HG02623 (cell line): ENCODE results near the gene DTNB.
"Not testable (repeated sequence)": the region's sequence is repeated elsewhere in the genome, so short reads cannot be mapped to it uniquely, and the experiment has no call there.

ENCODE experiments used
- ATAC-seq: cut with Tn5 transposase; IDR thresholded peaks from one replicate; pipeline ENCODE4 v1.9.1; 2021; ENCODE audit warnings: moderate library complexity; ENCODE audit not compliant: unreplicated experiment

The DTNB gene

GRCh38 chr2:25549571-25549970 lies 123.8 kb downstream of the DTNB start:
- not testable (repeated sequence) for ATAC-seq

- ATAC-seq = no peak
Observed at GRCh38 chr2:25548601-25549000, 124.8 kb downstream of the DTNB start.

GRCh38 chr2:25546852-25547251 lies 126.5 kb downstream of the DTNB start:
- ATAC-seq = no peak

- ATAC-seq = no peak
Observed at GRCh38 chr2:25545899-25546298, 127.5 kb downstream of the DTNB start.

- ATAC-seq = no peak
Observed at GRCh38 chr2:25544445-25544844, 128.9 kb downstream of the DTNB start.

GRCh38 chr2:25543939-25544338 lies 129.4 kb downstream of the DTNB start:
- no peak for ATAC-seq

- no peak for ATAC-seq
Observed at GRCh38 chr2:25541378-25541777, 132.0 kb downstream of the DTNB start.

- ATAC-seq = no peak
Observed at GRCh38 chr2:25539136-25539535, 134.2 kb downstream of the DTNB start.

GRCh38 chr2:25537526-25537925 lies 135.9 kb downstream of the DTNB start:
- no peak for ATAC-seq

GRCh38 chr2:25535411-25536289 lies 137.7 kb downstream of the DTNB start:
- ATAC-seq = not testable (repeated sequence)

GRCh38 chr2:25534937-25535336 lies 138.4 kb downstream of the DTNB start:
- ATAC-seq = not testable (repeated sequence)

GRCh38 chr2:25534455-25534854 lies 138.9 kb downstream of the DTNB start:
- no peak for ATAC-seq

- ATAC-seq = not testable (repeated sequence)
Observed at GRCh38 chr2:25533771-25534170, 139.6 kb downstream of the DTNB start.

GRCh38 chr2:25532521-25532920 lies 140.9 kb downstream of the DTNB start:
- ATAC-seq = no peak

GRCh38 chr2:25529034-25529433 lies 144.3 kb downstream of the DTNB start:
- no peak for ATAC-seq

GRCh38 chr2:25528173-25528572 lies 145.2 kb downstream of the DTNB start:
- no peak for ATAC-seq

- no peak for ATAC-seq
Observed at GRCh38 chr2:25524507-25524906, 148.9 kb downstream of the DTNB start.

GRCh38 chr2:25523060-25523459 lies 150.3 kb downstream of the DTNB start:
- no peak for ATAC-seq

- no peak for ATAC-seq
Observed at GRCh38 chr2:25521665-25522387, 151.6 kb downstream of the DTNB start.

GRCh38 chr2:25521126-25521525 lies 152.3 kb downstream of the DTNB start:
- no peak for ATAC-seq

- no peak for ATAC-seq
Observed at GRCh38 chr2:25517701-25518100, 155.7 kb downstream of the DTNB start.

- no peak for ATAC-seq
Observed at GRCh38 chr2:25514043-25514637, 159.2 kb downstream of the DTNB start.
